Left ventricle myocardium inferior (tissue), 1 donor: ENCODE results near the gene PXDN. TPM values are rescaled to one million over a fixed set of nuclear protein-coding genes. Genes with fewer than 3 reads are reported as not detected.

ENCODE experiments used
- DNase-seq: peaks from one replicate; pipeline ENCODE4 v3.0.0-alpha.2; 2020
- H3K27ac ChIP-seq: fragments of 200-600 bp; replicated peaks from 2 replicates; pipeline ENCODE4 v1.8.0; 2021
- H3K27me3 ChIP-seq: fragments of 200-600 bp; 2 replicates; pipeline ENCODE4 v1.8.0; 2021; ENCODE audit warnings: low read depth
- H3K36me3 ChIP-seq: fragments of 200-600 bp; 2 replicates; pipeline ENCODE4 v1.8.0; 2021
- H3K4me1 ChIP-seq: fragments of 200-600 bp; 2 replicates; pipeline ENCODE4 v1.8.0; 2021
- H3K4me3 ChIP-seq: fragments of 200-600 bp; 2 replicates; pipeline ENCODE4 v1.8.0; 2021; ENCODE audit warnings: mild to moderate bottlenecking, moderate library complexity
- H3K9me3 ChIP-seq: fragments of 200-600 bp; replicated peaks from 2 replicates; pipeline ENCODE4 v1.8.0; 2021
- CTCF ChIP-seq: fragments of 200-600 bp; IDR thresholded peaks from 2 replicates; pipeline ENCODE4 v1.8.0; 2021; ENCODE audit warnings: antibody characterized with exemption, mild to moderate bottlenecking, borderline replicate concordance
- intact Hi-C: fragments of 100-400 bp; cut with micrococcal nuclease; formaldehyde crosslinking; loops from one replicate; pipeline ENCODE4 v1.11.0; 2022
- total RNA-seq: library from RNA; stranded (reverse); fragmentation: NEBNext Ultra II Directional; extraction: Animal tissue kit (Norgen Biotek cat#: 25700); gene quantifications from one replicate; pipeline ENCODE4 v1.2.1, GENCODE V29; 2021
- donor health status: DM: no; HTN: yes; CAD: no; lungs with severe emphysema.

The PXDN gene
- total RNA-seq, 1 donor from 2014 or later: 15.7 TPM

GRCh38 chr2:1658394-1659151 lies 85.7 kb downstream of the PXDN start:
- Histone ChIP-seq H3K4me1 (peaks cover 15% of the 10 kb centered on the region), H3K27me3 (peaks cover 17% of the 10 kb centered on the region), H3K27ac (no peak overlapping the region), H3K4me3 (no peak overlapping the region), H3K36me3 (peaks cover 49% of the 10 kb centered on the region), H3K9me3 (no peaks in the 10 kb centered on the region)
- intact Hi-C loops: loop anchor here (10.0 kb wide), 1 partner anchor 64 kb away; no protein-coding TSS in a partner anchor
- no peak for DNase-seq
- no peak for TF ChIP-seq CTCF

- TF ChIP-seq CTCF: no peak
- Histone ChIP-seq H3K36me3 (peaks cover 35% of the 10 kb centered on the region), H3K4me3 (no peak overlapping the region), H3K27ac (no peak overlapping the region), H3K4me1 (peaks cover 29% of the 10 kb centered on the region), H3K27me3 (peaks cover 15% of the 10 kb centered on the region), H3K9me3 (no peaks in the 10 kb centered on the region)
- DNase-seq: no peak
- intact Hi-C loops: loop anchor here (10.0 kb wide), 1 partner anchor 62 kb away; no protein-coding TSS in a partner anchor
These were observed 87.1 kb downstream of the PXDN start for GRCh38 chr2:1656961-1657841.

- intact Hi-C loops: loop anchor here (10.0 kb wide), 1 partner anchor 62 kb away; no protein-coding TSS in a partner anchor
- H3K27ac ChIP-seq: no peak overlapping the region
- no peak overlapping the region for H3K4me3 ChIP-seq
- DNase-seq: no peak
- H3K4me1 ChIP-seq: peaks cover 37% of the 10 kb centered on the region
- peaks cover 28% of the 10 kb centered on the region for H3K36me3 ChIP-seq
- TF ChIP-seq CTCF: no peak
- H3K9me3 ChIP-seq: no peaks in the 10 kb centered on the region
- H3K27me3 ChIP-seq: peaks cover 11% of the 10 kb centered on the region
These were observed 87.9 kb downstream of the PXDN start for GRCh38 chr2:1656326-1656960.

- no peaks in the 10 kb centered on the region for H3K9me3 ChIP-seq
- peaks cover 18% of the 10 kb centered on the region for H3K36me3 ChIP-seq
- no peak for DNase-seq
- H3K27ac ChIP-seq: peak overlapping the region; percentile 75
- peaks cover 38% of the 10 kb centered on the region for H3K4me1 ChIP-seq
- H3K4me3 ChIP-seq: no peak overlapping the region
- no peak for TF ChIP-seq CTCF
- intact Hi-C loops: loop anchor here (10.0 kb wide), 1 partner anchor 61 kb away; no protein-coding TSS in a partner anchor
- peaks cover 11% of the 10 kb centered on the region for H3K27me3 ChIP-seq
These were observed 88.9 kb downstream of the PXDN start for GRCh38 chr2:1655461-1655860.
